Breast epithelium (tissue), 3 donors: ENCODE results near the gene KIF9.

Source experiments
- CTCF ChIP-seq, 3 donors: fragments of 450-650 bp; IDR thresholded peaks; one replicate each; pipeline ENCODE4 v1.5.1; 2016 to 2017; ENCODE audit warnings: antibody characterized with exemption in 3 of 3, mild to moderate bottlenecking in 3 of 3, moderate library complexity in 3 of 3
- POLR2A ChIP-seq: fragments of 450-650 bp; IDR thresholded peaks from one replicate; pipeline ENCODE4 v1.6.1; 2016; ENCODE audit warnings: antibody characterized with exemption, mild to moderate bottlenecking, moderate library complexity
- POLR2AphosphoS5 ChIP-seq, 3 donors: sonication (generic); formaldehyde crosslinking; IDR thresholded peaks; one replicate each; pipeline ENCODE4 v1.6.1; 2017; ENCODE audit warnings: antibody characterized with exemption in 3 of 3

- TF ChIP-seq CTCF (IDR thresholded peaks at IDR 0.05) (no peak), POLR2A (no peak), POLR2AphosphoS5 (IDR thresholded peaks at IDR 0.05) (no peak)
Measured at GRCh38 chr3:47306022-47306421, 23.4 kb upstream of the KIF9 start.
